Measurements from ENCODE around the gene DNAJC22.
"Not testable (repeated sequence)": the region's sequence is repeated elsewhere in the genome, so short reads cannot be mapped to it uniquely, and the experiment has no call there.

DNAJC22 gene

DNA sequence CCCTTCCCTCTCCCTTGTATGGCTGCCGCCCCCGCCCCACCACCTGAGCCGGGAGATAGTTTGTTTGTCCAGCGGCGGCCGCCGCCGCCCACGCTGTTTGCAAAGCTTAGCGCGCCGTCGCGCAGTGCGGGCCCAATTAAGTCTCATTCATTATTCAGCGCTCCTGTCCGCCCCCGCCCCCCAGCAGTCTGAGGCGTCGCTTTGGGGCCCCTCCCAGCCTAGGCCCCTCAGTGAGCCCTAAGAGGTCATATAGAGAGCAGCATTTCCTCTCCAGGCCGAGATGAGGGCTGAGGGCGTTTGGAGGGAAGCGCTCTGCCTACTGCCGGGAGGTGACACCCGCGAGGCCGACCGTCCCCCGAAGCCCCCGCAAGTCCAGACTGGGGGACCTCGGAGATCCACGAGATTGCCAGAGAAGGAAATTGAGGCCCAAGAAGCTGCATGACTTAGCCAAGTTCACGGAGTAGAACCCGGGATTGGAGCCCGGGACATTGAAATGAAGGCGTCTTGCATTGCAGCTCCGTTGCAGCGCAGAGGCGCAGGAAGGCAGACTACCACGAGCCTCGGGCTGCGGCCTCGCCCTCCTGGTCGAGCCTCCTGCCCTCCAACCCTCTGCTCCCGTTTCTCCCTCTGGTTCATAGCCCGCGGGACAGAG lies at the start of gene DNAJC22:
TSS of gene DNAJC22 (plus strand) at position 230 of the 652 bp plus-strand sequence. CDS start 1,985 bp downstream, outside the sequence.
- no peak for DNase-seq (ENCODE audit: low read depth in 3 of 3, low spot score in 1 of 3)

GRCh38 chr12:49297695-49298060 lies 49.0 kb upstream of the DNAJC22 start:
- DNase-seq (ENCODE audit: low read depth in 3 of 3, low spot score in 1 of 3): no peak

DNA sequence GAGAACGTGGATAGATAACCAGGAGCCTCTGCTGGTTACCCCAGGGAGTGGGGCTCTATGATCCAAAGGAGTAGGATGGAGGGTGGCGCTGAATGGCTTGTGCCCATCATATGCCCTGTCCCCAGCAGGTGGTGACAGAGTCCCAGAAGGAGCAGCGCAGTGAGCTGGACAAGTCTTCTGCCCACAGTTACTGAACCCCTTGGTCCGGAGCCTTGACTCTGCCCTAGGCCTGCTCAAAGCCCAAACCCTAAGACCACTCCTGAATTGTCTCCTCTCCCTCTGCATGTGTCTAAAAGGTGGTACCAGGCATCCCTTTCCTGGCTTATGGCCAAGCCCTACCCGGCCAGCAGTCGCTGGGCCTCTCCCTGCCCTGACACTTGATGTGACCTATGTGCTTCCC lies 48.5 kb upstream of the DNAJC22 start:
- DNase-seq (ENCODE audit: low read depth in 3 of 3, low spot score in 1 of 3): no peak

- DNase-seq (ENCODE audit: low read depth in 3 of 3, low spot score in 1 of 3): no peak
Observed at GRCh38 chr12:49301760-49302159, 44.9 kb upstream of the DNAJC22 start.

GRCh38 chr12:49304161-49304560 lies 42.5 kb upstream of the DNAJC22 start:
- no peak for DNase-seq (ENCODE audit: low read depth in 3 of 3, low spot score in 1 of 3)

GRCh38 chr12:49305762-49306510 lies 40.8 kb upstream of the DNAJC22 start:
- no peak for DNase-seq (ENCODE audit: low read depth in 3 of 3, low spot score in 1 of 3)

GRCh38 chr12:49309386-49309785 lies 37.3 kb upstream of the DNAJC22 start:
- no peak for DNase-seq (ENCODE audit: low read depth in 3 of 3, low spot score in 1 of 3)

- DNase-seq (ENCODE audit: low read depth in 3 of 3, low spot score in 1 of 3): not testable (repeated sequence)
Observed at GRCh38 chr12:49310451-49311000, 36.2 kb upstream of the DNAJC22 start.

GRCh38 chr12:49314811-49315210 lies 31.9 kb upstream of the DNAJC22 start:
- no peak for DNase-seq (ENCODE audit: low read depth in 3 of 3, low spot score in 1 of 3)

DNA sequence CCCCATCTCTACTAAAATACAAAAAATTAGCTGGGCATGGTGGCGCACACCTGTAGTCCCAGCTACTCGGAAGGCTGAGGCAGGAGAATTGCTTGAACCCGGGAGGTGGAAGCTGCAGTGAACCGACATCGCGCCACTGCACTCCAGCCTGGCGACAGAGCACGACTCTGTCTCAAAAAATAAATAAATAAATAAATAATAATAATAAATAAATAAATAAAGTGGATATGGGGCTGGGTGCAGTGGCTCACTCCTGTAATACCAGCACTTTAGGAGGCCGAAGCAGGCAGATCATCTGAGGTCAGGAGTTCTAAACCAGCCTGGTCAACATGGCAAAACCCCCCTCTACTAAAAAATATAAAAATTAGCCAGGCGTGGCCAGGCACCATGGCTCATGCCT lies 29.6 kb upstream of the DNAJC22 start:
- DNase-seq (ENCODE audit: low read depth in 3 of 3, low spot score in 1 of 3): not testable (repeated sequence)

DNA sequence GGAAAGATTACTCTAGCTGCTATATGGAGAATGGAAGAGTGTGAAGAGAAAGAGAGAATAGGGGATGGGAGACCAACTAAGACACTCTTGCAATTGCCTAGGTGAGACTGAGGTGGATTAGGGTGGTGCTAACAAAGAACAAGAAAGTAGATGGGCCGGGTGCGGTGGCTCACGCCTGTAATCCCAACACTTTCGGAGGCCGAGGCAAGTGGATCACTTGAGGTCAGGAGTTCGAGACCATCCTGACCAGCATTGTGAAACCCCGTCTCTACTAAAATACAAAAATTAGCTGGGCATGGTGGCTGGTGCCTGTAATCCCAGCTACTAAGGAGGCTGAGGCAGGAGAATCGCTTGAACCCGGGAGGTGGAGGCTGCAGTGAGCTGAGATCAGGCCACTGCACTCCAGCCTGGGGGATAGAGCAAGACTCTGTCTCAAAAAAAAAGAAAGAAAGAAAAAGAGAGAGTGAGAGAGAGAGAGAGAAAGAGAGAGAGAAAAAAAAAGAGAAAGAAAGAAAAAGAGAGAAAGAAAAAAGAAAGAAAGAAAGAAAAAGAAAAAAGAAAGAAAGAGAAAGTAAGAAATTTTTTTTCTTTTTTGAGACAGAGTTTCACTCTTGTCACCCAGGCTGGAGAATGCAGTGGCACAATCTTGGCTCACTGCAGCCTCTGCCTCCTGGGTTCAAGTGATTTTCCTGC lies 26.1 kb upstream of the DNAJC22 start:
- not testable (repeated sequence) for DNase-seq (ENCODE audit: low read depth in 3 of 3, low spot score in 1 of 3)

GRCh38 chr12:49322367-49322707 lies 24.4 kb upstream of the DNAJC22 start:
- no peak for DNase-seq (ENCODE audit: low read depth in 3 of 3, low spot score in 1 of 3)

DNA sequence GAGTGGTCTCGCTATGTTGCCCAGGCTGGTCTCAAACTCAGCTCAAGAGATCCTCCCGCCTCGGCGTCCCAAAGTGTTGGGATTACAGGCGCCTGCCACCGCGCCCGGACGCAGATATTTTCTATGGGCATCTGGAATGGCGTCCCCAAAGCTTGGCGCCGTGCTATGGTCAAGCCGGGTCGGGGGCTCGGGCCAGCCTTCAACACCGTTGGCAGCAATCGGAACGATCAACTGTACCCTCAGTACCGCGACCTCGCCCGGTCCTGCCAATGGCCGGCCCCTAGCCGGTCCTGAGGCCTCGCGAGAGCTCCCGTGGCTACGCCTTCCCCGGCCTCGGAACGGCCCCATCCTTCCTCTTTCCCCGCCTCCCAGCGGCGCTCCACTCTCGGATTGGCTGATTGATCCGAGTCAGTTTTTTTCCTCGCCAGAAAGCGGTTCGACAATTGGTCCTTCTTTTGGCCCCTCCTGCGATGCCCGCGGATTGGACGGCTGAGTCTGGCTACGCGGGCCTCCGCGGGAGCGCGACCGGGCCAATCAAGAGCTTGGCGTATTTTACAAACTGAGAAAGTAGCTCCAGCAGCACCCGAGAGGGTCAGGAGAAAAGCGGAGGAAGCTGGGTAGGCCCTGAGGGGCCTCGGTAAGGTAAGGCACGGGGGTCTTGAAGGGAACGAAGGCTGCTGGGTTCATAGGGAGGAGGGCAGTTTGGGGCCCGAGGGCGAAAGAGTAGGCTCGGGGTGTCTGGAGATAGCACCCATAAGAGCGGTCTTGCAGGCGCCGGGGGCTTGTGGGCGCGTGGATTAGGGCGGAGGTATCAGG lies 23.8 kb upstream of the DNAJC22 start, which contains the start of gene TROAP:
TSS of gene TROAP (plus strand) at position 548 of the 816 bp plus-strand sequence. CDS start 354 bp downstream, outside the sequence.
- DNase-seq (ENCODE audit: low read depth in 3 of 3, low spot score in 1 of 3): peak; percentile 85 to 92 (median 91)

DNA sequence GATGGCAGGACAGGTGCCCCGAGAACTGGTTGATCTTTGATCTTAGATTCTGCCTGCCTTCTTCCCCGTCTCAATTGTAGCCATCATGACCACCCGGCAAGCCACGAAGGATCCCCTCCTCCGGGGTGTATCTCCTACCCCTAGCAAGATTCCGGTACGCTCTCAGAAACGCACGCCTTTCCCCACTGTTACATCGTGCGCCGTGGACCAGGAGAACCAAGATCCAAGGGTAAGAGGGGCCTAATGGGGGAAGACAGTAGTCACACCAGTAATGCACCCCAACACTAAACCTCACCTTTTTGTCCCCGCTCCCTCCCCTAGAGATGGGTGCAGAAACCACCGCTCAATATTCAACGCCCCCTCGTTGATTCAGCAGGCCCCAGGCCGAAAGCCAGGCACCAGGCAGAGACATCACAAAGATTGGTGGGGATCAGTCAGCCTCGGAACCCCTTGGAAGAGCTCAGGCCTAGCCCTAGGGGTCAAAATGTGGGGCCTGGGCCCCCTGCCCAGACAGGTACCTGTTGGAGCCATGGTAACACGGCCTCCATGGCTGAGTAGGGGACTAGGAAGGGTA lies 23.1 kb upstream of the DNAJC22 start:
- no peak for DNase-seq (ENCODE audit: low read depth in 3 of 3, low spot score in 1 of 3)

DNA sequence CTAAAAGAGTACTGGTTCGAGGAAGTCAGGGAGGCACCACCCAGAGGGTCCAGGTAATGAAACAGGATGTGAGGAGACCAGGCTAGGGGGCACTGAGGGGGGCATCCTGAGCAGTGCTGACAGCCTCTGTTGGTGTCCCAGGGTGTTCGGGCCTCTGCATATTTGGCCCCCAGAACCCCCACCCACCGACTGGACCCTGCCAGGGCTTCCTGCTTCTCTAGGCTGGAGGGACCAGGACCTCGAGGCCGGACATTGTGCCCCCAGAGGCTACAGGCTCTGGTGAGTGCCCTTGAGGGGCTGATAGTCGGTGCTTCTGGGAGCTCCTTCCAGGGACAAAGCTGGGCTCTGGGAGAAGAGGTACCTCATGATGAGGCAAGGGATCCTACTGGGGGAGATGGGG lies 21.1 kb upstream of the DNAJC22 start:
- DNase-seq (ENCODE audit: low read depth in 3 of 3, low spot score in 1 of 3): no peak

DNA sequence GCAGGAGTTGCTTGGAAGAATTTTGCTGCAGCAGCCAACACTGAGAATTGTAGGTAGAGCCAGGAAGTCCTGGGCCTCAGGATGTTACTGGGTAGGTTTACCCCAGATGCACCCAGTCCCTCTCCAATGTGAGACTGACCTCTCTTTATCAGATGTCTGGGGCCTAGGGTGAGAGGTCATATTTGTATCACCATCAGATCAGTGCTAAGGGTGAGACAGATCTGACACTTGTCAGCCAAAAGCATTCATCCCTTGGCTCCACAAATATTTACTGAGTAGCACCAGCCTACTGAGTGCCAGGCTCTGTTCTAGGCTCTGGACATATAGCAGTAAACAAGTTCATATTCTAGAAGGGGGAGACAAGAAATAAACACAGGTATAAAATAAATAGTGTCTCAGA lies 19.3 kb upstream of the DNAJC22 start:
- no peak for DNase-seq (ENCODE audit: low read depth in 3 of 3, low spot score in 1 of 3)

GRCh38 chr12:49327887-49328286 lies 18.8 kb upstream of the DNAJC22 start:
- DNase-seq (ENCODE audit: low read depth in 3 of 3, low spot score in 1 of 3): no peak

DNA sequence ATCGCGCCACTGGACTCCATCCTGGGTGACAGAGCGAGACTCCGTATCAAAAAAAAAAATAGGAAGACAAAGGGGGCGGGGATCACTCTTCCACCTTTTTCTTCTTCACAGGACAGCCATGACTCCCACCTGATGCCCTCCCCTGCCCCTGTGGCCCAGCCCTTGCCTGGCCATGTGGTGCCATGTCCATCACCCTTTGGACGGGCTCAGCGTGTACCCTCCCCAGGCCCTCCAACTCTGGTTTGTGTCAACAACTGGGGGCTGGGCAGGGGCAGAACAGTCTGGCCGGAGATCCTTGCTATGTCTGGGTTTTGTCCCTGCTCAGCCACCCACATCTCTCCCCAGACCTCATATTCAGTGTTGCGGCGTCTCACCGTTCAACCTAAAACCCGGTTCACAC lies 17.9 kb upstream of the DNAJC22 start:
- DNase-seq (ENCODE audit: low read depth in 3 of 3, low spot score in 1 of 3): no peak

DNA sequence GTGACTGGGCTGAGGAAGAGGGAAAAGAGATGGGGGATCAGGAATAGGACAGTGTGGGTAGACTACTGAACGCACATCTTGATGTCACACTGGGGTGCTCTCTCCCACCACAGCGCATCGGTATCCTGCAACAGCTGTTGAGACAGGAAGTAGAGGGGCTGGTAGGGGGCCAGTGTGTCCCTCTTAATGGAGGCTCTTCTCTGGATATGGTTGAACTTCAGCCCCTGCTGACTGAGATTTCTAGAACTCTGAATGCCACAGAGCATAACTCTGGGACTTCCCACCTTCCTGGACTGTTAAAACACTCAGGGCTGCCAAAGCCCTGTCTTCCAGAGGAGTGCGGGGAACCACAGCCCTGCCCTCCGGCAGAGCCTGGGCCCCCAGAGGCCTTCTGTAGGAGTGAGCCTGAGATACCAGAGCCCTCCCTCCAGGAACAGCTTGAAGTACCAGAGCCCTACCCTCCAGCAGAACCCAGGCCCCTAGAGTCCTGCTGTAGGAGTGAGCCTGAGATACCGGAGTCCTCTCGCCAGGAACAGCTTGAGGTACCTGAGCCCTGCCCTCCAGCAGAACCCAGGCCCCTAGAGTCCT lies 16.6 kb upstream of the DNAJC22 start:
- DNase-seq (ENCODE audit: low read depth in 3 of 3, low spot score in 1 of 3): no peak

All from stimulated activated CD4-positive, alpha-beta T cell treated with anti-CD3 and anti-CD28 coated beads, TNF-alpha, amount 100 ng/mL, for 1 hour (primary cell).